ENCODE measurements around the gene LASP1NB.

GRCh38 chr17:38881600-38882191, 43.7 kb upstream of the LASP1NB start:
- no peak for TF ChIP-seq CTCF (IDR thresholded peaks at IDR 0.05)
- TF ChIP-seq TCF7L2 (IDR thresholded peaks at IDR 0.05; ENCODE audit: low read depth, low read length), result no peak
- no peak for TF ChIP-seq POLR2AphosphoS5 (IDR thresholded peaks at IDR 0.05; ENCODE audit: low read depth, low read length)

All from Panc1 (cell line).